GM18507 (cell line): ENCODE results near the gene PRR12.

Experiments used
- DNase-seq: peaks from one replicate; pipeline ENCODE4 v3.0.0; 2011; ENCODE audit warnings: low read depth; ENCODE audit not compliant: insufficient read length; ENCODE audit errors: extremely low spot score
- FAIRE-seq: peaks from 2 replicates; lab custom pipeline; 2011; peaks lifted over from hg19 to GRCh38; lab: Jason Lieb, UNC

The PRR12 gene

GRCh38 chr19:49590971-49591730, at the start of gene PRR12:
TSS of gene PRR12 (plus strand) at chr19:49591182. CDS start at chr19:49591655, 473 bp downstream.
- peak; percentile 67 for DNase-seq
- peak; percentile 35 for FAIRE-seq

- no peak for DNase-seq
- no peak for FAIRE-seq
Observed at GRCh38 chr19:49541914-49542313, 49.1 kb upstream of the PRR12 start.

- no peak for DNase-seq
- no peak for FAIRE-seq
Observed at GRCh38 chr19:49542446-49542845, 48.5 kb upstream of the PRR12 start.

GRCh38 chr19:49543032-49543431, 48.0 kb upstream of the PRR12 start:
- no peak for FAIRE-seq
- no peak for DNase-seq

- no peak for FAIRE-seq
- no peak for DNase-seq
Observed at GRCh38 chr19:49544154-49544553, 46.8 kb upstream of the PRR12 start.

GRCh38 chr19:49546825-49547565, 44.0 kb upstream of the PRR12 start:
- DNase-seq (peak; percentile 43), FAIRE-seq (peak; percentile 89)

- no peak for DNase-seq
- FAIRE-seq, result no peak
Observed at GRCh38 chr19:49549045-49549444, 41.9 kb upstream of the PRR12 start.

- DNase-seq (no peak), FAIRE-seq (no peak)
Observed at GRCh38 chr19:49551531-49551930, 39.5 kb upstream of the PRR12 start.

- no peak for FAIRE-seq
Observed at GRCh38 chr19:49552749-49553148, 38.2 kb upstream of the PRR12 start.

GRCh38 chr19:49553451-49554271, 37.3 kb upstream of the PRR12 start:
- no peak for DNase-seq

More at GRCh38 chr19:49552749-49553148, 38.2 kb upstream of the PRR12 start:
- DNase-seq, result no peak

GRCh38 chr19:49554701-49555181, 36.2 kb upstream of the PRR12 start:
- no peak for DNase-seq
- no peak for FAIRE-seq

More at GRCh38 chr19:49553451-49554271, 37.3 kb upstream of the PRR12 start:
- FAIRE-seq, result no peak

- DNase-seq (no peak), FAIRE-seq (no peak)
Observed at GRCh38 chr19:49555600-49556411, 35.2 kb upstream of the PRR12 start.

GRCh38 chr19:49556412-49557398, 34.3 kb upstream of the PRR12 start:
- FAIRE-seq, result no peak

GRCh38 chr19:49557641-49558325, 33.2 kb upstream of the PRR12 start:
- no peak for DNase-seq
- FAIRE-seq, result no peak

More at GRCh38 chr19:49556412-49557398, 34.3 kb upstream of the PRR12 start:
- no peak for DNase-seq

- FAIRE-seq, result no peak
- no peak for DNase-seq
Observed at GRCh38 chr19:49558591-49558990, 32.4 kb upstream of the PRR12 start.

- DNase-seq (no peak), FAIRE-seq (no peak)
Observed at GRCh38 chr19:49559443-49559842, 31.5 kb upstream of the PRR12 start.

- DNase-seq, result no peak
- no peak for FAIRE-seq
Observed at GRCh38 chr19:49559928-49560327, 31.1 kb upstream of the PRR12 start.
